ENCODE measurements around the gene MYBBP1A.

- TF ChIP-seq MAX (IDR thresholded peaks at IDR 0.05): no peak
- TF ChIP-seq EGR1 (IDR thresholded peaks at IDR 0.05): no peak
- no peak for TF ChIP-seq EP300 (IDR thresholded peaks at IDR 0.05; ENCODE audit: borderline replicate concordance)
- no peak for TF ChIP-seq FOXM1 (IDR thresholded peaks at IDR 0.05; ENCODE audit: borderline replicate concordance, low read depth)
Observed at GRCh38 chr17:4503283-4504025, 51.7 kb downstream of the MYBBP1A start.

Data from Ishikawa (cell line).